H4 (cell line): ENCODE measurements around the gene SYNE2. TPM values are rescaled to one million over a fixed set of nuclear protein-coding genes. Genes with fewer than 3 reads are reported as not detected.
"Not testable (repeated sequence)": the region's sequence is repeated elsewhere in the genome, so short reads cannot be mapped to it uniquely, and the experiment has no call there.

ENCODE experiments used
- DNase-seq: peaks from one replicate; pipeline ENCODE4 v3.0.0-alpha.2; 2015; ENCODE audit warnings: low spot score
- total RNA-seq: library from RNA; depleted of rRNA; stranded (reverse); fragments of >200 nt; shearing (Covaris generic); gene quantifications from 2 replicates; pipeline ENCODE4 v1.2.3, GENCODE V29; 2014

SYNE2 gene
- total RNA-seq, 1 experiment from 2014 or later: 10.3 TPM

DNA sequence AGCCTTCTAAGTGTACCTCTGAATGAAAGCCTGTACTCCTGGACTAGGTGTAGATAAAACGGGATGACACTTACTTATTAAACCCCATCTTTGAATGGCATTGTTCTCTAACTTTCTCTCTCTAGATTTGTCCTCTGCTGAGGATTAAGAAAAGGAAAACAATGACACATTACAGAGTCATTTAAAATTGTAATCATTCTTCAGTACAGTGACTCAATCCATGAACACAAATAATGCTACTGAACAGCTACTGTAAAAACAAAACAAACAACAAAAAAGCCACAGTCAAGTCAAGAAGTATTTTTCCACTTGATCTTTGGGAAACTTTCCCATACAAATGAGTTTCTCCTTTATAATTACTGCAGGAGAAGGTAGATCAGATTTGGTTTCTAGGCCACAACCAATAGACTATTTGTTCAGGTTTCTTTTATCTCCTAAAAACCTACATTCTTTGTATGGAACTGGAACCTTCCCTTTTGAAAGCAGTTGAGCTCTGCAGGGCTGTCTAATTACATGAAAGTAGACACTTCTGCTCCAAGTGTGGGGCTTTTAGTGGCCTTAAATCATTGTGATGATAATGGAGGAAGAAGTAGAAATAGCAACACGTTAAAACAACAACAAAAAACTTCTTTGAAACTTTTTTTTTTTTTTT, 222.3 kb downstream of the SYNE2 start:
- peak; percentile 45 for DNase-seq

DNA sequence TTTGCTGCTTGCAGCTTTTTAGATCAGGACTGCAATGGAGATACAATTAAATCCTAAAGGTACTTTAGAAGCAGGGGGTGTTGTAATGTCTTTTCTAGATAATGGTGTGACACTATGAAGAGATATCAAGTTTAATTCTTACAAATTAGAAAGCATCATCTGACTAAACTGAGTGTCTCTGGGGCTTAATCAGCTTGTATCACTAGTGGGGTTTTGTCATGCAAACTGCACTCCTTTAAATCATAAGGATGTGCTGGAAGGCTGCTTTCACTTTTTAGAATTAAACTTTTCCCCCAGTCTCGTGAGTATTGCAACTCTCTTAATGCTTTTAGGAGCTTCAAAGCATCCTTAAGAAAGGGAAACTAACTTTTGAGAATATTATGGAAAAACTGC, 222.8 kb downstream of the SYNE2 start:
- no peak for DNase-seq

GRCh38 chr14:64080452-64080851, 227.6 kb downstream of the SYNE2 start:
- no peak for DNase-seq

GRCh38 chr14:64081174-64081746, 228.5 kb downstream of the SYNE2 start:
- no peak for DNase-seq

DNA sequence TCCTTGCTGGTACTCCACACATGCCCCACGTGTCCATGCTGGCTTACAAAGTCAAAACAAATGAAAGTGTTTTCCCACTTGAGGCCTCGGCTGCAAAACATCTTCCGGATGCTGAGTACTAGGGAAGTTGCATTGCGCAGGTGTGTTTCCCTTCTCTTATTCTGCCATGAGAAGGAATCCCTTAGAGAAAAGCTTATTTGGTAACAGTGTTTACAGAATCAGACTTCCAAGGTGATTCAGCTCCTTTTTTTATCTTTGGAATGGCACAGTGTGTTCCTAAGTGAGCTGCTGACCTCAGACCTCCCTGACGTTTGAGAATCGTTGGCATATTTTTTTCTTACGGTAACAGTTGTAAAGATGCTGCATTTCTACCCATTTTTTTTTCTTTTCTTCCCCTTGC, 230.0 kb downstream of the SYNE2 start:
- no peak for DNase-seq

DNA sequence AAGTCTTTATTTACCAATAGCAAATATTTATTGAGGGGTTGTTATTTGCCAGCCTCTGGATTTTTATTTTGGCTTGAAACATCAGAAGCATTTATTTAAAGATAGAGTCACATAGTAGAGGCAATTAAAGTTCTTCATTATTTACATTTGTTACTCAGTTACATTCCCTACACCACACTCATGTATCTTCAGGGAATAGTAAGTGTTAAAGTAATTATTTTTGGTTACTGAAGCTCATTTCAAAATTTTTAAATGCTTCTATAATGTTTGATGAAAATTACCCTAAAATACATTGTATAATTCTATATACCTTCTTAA, 235.8 kb downstream of the SYNE2 start:
- DNase-seq: no peak

- DNase-seq: no peak
Measured at GRCh38 chr14:64089920-64090319, 237.1 kb downstream of the SYNE2 start.

DNA sequence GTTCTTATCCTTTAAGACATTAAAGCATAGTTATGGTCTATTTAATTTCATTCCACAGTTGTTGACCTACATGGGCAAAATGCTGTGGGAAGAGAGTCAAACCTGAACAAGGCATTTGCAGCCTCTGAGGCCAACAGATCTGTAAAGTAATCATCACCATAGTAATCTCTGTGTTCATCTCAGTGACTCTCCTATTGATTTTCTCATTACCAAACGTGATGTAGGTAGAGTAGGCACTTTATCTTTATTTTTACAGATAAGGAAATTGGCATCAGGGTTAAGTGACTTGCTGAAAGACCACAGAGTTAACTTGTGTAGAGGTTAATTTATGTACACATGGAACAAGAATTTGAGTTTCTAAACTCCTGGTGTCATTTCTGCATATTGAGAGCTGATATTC, 238.4 kb downstream of the SYNE2 start:
- no peak for DNase-seq

GRCh38 chr14:64092338-64092737, 239.5 kb downstream of the SYNE2 start:
- no peak for DNase-seq

DNA sequence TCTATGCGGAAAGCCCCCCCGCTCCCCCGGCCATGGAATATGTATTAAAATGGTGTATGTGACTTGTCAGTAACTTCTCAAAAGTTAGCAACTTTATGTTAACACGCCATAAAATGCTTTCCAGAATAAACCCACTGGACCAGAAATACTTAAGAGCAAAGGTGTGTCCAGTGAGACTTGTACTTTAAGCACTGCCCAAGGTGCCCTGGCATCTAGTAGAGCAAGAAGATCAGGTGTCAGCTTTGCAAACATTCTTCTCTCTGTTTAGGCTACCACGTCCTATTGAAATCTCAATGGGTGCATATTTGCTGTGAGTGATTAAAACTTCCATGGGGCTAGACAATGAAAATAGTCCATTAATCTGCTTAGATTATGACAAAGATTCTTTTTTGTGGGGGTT, 240.1 kb downstream of the SYNE2 start:
- no peak for DNase-seq

DNA sequence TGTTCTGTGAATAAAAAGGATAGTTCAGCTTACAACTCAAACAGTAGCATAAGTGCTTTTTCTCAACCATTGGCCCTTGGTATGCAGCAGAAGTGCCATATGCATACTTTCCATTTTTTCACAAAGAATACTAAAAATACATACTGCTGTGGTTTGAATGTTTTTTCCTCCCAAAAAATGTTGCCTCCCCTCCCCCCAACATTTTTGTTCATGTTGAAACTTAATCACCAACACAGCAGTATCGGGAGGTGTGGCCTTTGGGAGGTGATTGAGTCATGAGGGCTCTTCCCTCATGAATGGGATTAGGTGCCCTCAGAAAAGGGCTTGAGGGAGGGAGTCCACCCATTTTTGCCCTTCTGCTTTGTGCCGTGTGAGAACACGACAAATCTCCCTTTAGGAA, 242.8 kb downstream of the SYNE2 start:
- DNase-seq: no peak

DNA sequence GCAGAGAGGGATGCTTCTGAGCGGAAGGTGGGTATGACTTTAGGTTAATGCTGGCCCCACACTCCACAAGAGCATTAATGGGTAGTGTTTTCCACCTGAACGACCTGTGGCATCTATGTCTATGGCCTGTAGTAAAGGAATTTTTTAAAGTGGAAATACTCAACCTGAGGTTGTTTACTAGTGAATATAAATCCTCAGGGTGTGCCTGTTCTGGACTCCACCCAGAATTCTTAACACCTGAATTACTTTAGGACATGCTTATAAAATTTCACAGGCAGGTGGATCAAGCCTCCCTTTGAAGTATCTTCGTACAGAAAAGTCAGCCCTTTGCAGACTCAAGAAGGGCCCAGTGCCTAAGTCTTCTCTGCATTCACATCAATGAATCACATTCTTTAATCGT, 245.3 kb downstream of the SYNE2 start:
- DNase-seq: no peak

DNA sequence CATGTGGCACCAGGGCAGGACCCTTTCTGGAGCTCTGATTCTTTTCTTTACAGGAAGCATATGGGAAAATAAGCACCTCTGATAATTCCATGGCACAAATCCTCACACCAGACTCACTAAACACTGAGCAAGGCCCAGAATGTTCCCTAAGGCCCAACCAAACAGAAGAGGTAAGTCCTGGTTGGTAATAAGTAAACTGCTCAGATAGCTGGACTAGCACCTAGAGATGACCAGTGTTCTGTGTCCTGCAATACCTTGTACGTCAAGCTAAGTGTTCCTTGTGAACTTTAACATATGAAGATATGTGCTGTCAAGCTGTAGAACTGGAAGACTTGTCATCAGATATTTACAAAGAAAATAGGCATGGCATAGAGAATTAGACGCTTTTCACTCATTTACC, 254.6 kb downstream of the SYNE2 start:
- DNase-seq: no peak

- no peak for DNase-seq
Measured at GRCh38 chr14:64109819-64110554, 257.2 kb downstream of the SYNE2 start.

GRCh38 chr14:64110802-64111201, 258.0 kb downstream of the SYNE2 start:
- no peak for DNase-seq

- DNase-seq: no peak
Measured at GRCh38 chr14:64112867-64113678, 260.3 kb downstream of the SYNE2 start.

DNA sequence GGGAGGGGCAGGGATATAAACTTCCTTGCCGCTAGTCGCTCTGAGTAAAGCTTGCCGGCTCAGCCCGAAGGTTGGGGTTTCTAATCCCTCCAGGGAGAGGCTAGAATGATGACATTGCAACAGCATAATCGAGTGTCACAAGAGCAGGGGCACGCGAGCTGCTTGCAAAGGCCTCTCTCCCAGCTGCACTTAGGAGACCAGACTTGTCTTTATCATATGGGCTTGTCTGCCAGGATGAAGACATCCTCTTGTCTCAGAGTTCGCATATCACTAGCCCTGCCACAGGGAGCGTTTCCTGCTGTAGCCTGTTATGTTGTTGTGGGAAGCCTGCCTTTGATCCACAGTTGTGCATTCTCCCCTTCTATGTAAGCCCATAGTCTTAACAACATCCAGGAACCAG, 261.4 kb downstream of the SYNE2 start:
- DNase-seq: no peak

- DNase-seq: no peak
Measured at GRCh38 chr14:64114796-64115195, 262.0 kb downstream of the SYNE2 start.

DNA sequence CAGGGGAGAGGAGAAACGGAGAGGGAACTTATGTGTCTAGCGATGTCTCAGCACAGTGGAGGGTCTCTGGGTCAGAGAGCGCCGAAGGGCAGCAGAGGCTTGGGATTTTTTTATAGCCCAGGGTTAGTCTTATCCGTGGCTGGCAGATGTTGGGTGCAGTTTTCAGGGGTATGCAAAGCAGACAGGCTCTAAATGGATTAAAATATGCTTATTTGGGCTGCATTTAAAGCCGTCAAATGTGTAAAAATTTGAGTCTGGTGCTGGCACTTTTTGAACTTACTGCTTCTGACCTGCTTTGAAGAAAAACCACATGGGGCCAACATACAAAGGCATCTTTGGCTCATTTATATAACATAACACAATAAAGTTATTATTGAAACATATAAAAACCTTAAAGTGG, 262.6 kb downstream of the SYNE2 start:
- DNase-seq: no peak

GRCh38 chr14:64117671-64118402, 265.0 kb downstream of the SYNE2 start:
- no peak for DNase-seq

DNA sequence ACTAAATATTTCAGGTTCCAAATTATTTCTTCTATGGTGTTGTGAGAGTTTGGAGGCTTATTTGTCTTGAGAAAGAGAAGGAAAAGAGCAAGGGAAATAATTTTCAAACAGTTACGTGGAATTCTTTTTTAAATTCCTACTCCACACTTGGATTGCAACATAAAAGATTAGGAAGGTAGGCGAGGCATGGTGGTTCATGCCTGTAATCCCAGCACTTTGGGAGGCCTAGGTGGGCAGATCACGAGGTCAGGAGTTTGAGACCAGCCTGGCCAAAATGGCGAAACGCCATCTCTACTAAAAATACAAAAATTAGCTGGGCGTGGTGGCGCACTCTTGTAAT, 265.6 kb downstream of the SYNE2 start:
- not testable (repeated sequence) for DNase-seq

DNA sequence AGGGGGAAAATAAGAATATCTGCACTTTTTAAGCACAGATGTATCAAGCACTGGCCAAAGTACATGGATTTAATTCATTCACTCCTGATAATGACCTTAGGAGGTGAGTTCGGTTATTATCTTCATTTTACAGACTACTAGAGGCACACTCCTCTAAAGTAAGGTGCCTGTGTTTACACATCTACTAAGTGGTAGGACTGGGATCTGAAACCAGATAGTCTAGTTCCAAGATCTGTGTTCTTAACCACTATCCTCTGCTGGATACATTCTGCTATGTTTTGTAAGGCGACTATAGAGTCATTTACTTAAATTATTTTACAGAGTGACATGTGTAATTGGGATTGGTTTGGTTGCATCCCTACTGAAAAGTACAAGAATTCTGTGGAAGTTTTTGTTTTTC, 266.1 kb downstream of the SYNE2 start:
- no peak for DNase-seq
